ENCODE measurements around the gene AHI1.

GRCh38 chr6:135243871-135244796, 253.4 kb downstream of the AHI1 start:
- no peak for TF ChIP-seq HOXA5 (CRISPR knock-in tag; IDR thresholded peaks at IDR 0.05)
- no peak for TF ChIP-seq KAT8 (CRISPR knock-in tag; IDR thresholded peaks at IDR 0.05)
- TF ChIP-seq FOXJ3 (CRISPR knock-in tag; IDR thresholded peaks at IDR 0.05; ENCODE audit: borderline replicate concordance) = no peak
- no peak for TF ChIP-seq MAFK (conservative IDR thresholded peaks at IDR 0.05 in 1 of 2, IDR thresholded peaks at IDR 0.05 in 1 of 2; ENCODE audit: low read length in 2 of 2)
- no peak for TF ChIP-seq ZNF451 (CRISPR knock-in tag; IDR thresholded peaks at IDR 0.05)
- no peak for TF ChIP-seq POLR2AphosphoS5 (IDR thresholded peaks at IDR 0.05; ENCODE audit: low read depth, low read length)
- no peak for TF ChIP-seq RBAK (CRISPR knock-in tag; IDR thresholded peaks at IDR 0.05)
- TF ChIP-seq PPARG (CRISPR knock-in tag; conservative IDR thresholded peaks at IDR 0.05) = no peak
- no peak for TF ChIP-seq TRAFD1 (CRISPR knock-in tag; IDR thresholded peaks at IDR 0.05; ENCODE audit: borderline replicate concordance)
- no peak for TF ChIP-seq ZNF484 (CRISPR knock-in tag; IDR thresholded peaks at IDR 0.05; ENCODE audit: borderline replicate concordance, low read depth)
- TF ChIP-seq ATM (IDR thresholded peaks at IDR 0.05; ENCODE audit: borderline replicate concordance) = no peak
- no peak for TF ChIP-seq TAF1 (CRISPR knock-in tag; IDR thresholded peaks at IDR 0.05)
- TF ChIP-seq EP300 (IDR thresholded peaks at IDR 0.05; ENCODE audit: low read depth in 2 of 2, low read length in 2 of 2) = no peak
- TF ChIP-seq EP300 (CRISPR knock-in tag; IDR thresholded peaks at IDR 0.05; ENCODE audit: borderline replicate concordance) = no peak
- no peak for TF ChIP-seq ZNF639 (CRISPR knock-in tag; conservative IDR thresholded peaks at IDR 0.05)
